Karpas-422 (cell line): ENCODE results near the gene LTBR. TPM values are rescaled to one million over a fixed set of nuclear protein-coding genes. Genes with fewer than 3 reads are reported as not detected.
"Not testable (repeated sequence)": the region's sequence is repeated elsewhere in the genome, so short reads cannot be mapped to it uniquely, and the experiment has no call there.

Experiments used
- DNase-seq: peaks from one replicate; pipeline ENCODE4 v3.0.0-alpha.2; 2015
- H2AFZ ChIP-seq: fragments of 200-600 bp; sonication (generic); 2 replicates; pipeline ENCODE4 v1.6.1; 2014; ENCODE audit warnings: antibody characterized with exemption, low read length, mixed read lengths
- H3K27ac ChIP-seq: fragments of 200-600 bp; sonication (generic); 2 replicates; pipeline ENCODE4 v1.5.1; 2014; ENCODE audit warnings: mild to moderate bottlenecking, low read length, moderate library complexity
- H3K27me3 ChIP-seq: fragments of 200-600 bp; sonication (generic); 2 replicates; pipeline ENCODE4 v1.6.1; 2014; ENCODE audit warnings: low read length, mixed read lengths
- H3K36me3 ChIP-seq: fragments of 200-600 bp; sonication (generic); 2 replicates; pipeline ENCODE4 v1.6.1; 2014; ENCODE audit warnings: low read length, mixed read lengths; ENCODE audit not compliant: insufficient read depth
- H3K4me1 ChIP-seq: fragments of 200-600 bp; sonication (generic); 2 replicates; pipeline ENCODE4 v1.6.1; 2014; ENCODE audit warnings: mild to moderate bottlenecking, low read length, mixed read lengths
- H3K4me2 ChIP-seq: fragments of 200-600 bp; sonication (generic); 2 replicates; pipeline ENCODE4 v1.6.1; 2014; ENCODE audit warnings: low read length, low read depth, mild to moderate bottlenecking; ENCODE audit not compliant: poor library complexity, severe bottlenecking
- H3K4me3 ChIP-seq: fragments of 200-600 bp; sonication (generic); 2 replicates; pipeline ENCODE4 v1.5.1; 2014; ENCODE audit warnings: mild to moderate bottlenecking, antibody characterized with exemption, low read length, mixed read lengths
- H3K79me2 ChIP-seq: fragments of 200-600 bp; sonication (generic); 2 replicates; pipeline ENCODE4 v1.6.1; 2014; ENCODE audit warnings: mild to moderate bottlenecking, low read length, mixed read lengths
- H3K9ac ChIP-seq: fragments of 200-600 bp; sonication (generic); 2 replicates; pipeline ENCODE4 v1.6.0; 2014; ENCODE audit warnings: low read length
- H3K9me2 ChIP-seq: fragments of 200-600 bp; sonication (generic), shearing (Covaris generic); replicated peaks from 2 replicates; pipeline ENCODE4 v1.6.0; 2014; ENCODE audit warnings: mild to moderate bottlenecking, low read length, moderate library complexity; ENCODE audit not compliant: insufficient read depth
- H3K9me3 ChIP-seq: fragments of 300-700, 200-600 bp; sonication (generic); 2 replicates; pipeline ENCODE4 v1.6.1; 2014; ENCODE audit warnings: low read length, mixed read lengths
- H4K20me1 ChIP-seq: fragments of 200-600 bp; sonication (generic); 2 replicates; pipeline ENCODE4 v1.6.1; 2014; ENCODE audit warnings: mild to moderate bottlenecking, antibody characterized with exemption, low read length, low read depth; ENCODE audit not compliant: insufficient read depth
- total RNA-seq: library from RNA; depleted of rRNA; stranded (reverse); fragments of >200 nt; shearing (Covaris generic); gene quantifications from 2 replicates; pipeline ENCODE4 v1.2.3, GENCODE V29; 2014; ENCODE audit warnings: low replicate concordance

The LTBR gene
- total RNA-seq, 1 experiment from 2014 or later = not detected

- not testable (repeated sequence) for H2AFZ ChIP-seq, H3K9ac ChIP-seq, H3K9me3 ChIP-seq, DNase-seq, H3K79me2 ChIP-seq, H3K9me2 ChIP-seq, H3K27ac ChIP-seq, H3K36me3 ChIP-seq, H4K20me1 ChIP-seq, H3K4me3 ChIP-seq, H3K27me3 ChIP-seq, H3K4me2 ChIP-seq
- peaks cover 23% of the 10 kb centered on the region for H3K4me1 ChIP-seq
These were observed 45.4 kb upstream of the LTBR start for GRCh38 chr12:6338536-6338935.

- H3K4me1 ChIP-seq = peaks cover 23% of the 10 kb centered on the region
These were observed 45.0 kb upstream of the LTBR start for GRCh38 chr12:6338955-6339354.

GRCh38 chr12:6340032-6340638, 43.8 kb upstream of the LTBR start:
- H3K27me3 ChIP-seq = no peaks in the 10 kb centered on the region
- peaks cover 22% of the 10 kb centered on the region for H3K4me1 ChIP-seq
- H2AFZ ChIP-seq = no peak overlapping the region
- H3K4me3 ChIP-seq = no peak overlapping the region
- DNase-seq = no peak
- no peak overlapping the region for H3K9ac ChIP-seq
- H3K27ac ChIP-seq = no peak overlapping the region
- no peaks in the 10 kb centered on the region for H3K9me2 ChIP-seq
- no peaks in the 10 kb centered on the region for H3K79me2 ChIP-seq
- H3K4me2 ChIP-seq = no peak overlapping the region
- H3K36me3 ChIP-seq = no peaks in the 10 kb centered on the region
- H4K20me1 ChIP-seq = no peaks in the 10 kb centered on the region; the same call in 1 of the 2 replicates
- no peaks in the 10 kb centered on the region for H3K9me3 ChIP-seq

More at GRCh38 chr12:6338955-6339354, 45.0 kb upstream of the LTBR start:
- DNase-seq = no peak
- no peaks in the 10 kb centered on the region for H3K27me3 ChIP-seq
- H4K20me1 ChIP-seq = no peaks in the 10 kb centered on the region; the same call in 1 of the 2 replicates
- no peaks in the 10 kb centered on the region for H3K9me3 ChIP-seq
- H3K4me3 ChIP-seq = no peak overlapping the region
- no peak overlapping the region for H3K27ac ChIP-seq
- H3K9me2 ChIP-seq = no peaks in the 10 kb centered on the region
- H2AFZ ChIP-seq = no peak overlapping the region
- no peaks in the 10 kb centered on the region for H3K36me3 ChIP-seq
- no peak overlapping the region for H3K9ac ChIP-seq
- H3K4me2 ChIP-seq = no peak overlapping the region
- H3K79me2 ChIP-seq = no peaks in the 10 kb centered on the region

- peaks cover 15% of the 10 kb centered on the region for H3K4me1 ChIP-seq
- H3K36me3 ChIP-seq = no peaks in the 10 kb centered on the region
- no peaks in the 10 kb centered on the region for H3K9me3 ChIP-seq
- no peaks in the 10 kb centered on the region for H3K79me2 ChIP-seq
- no peaks in the 10 kb centered on the region for H3K27me3 ChIP-seq
- H2AFZ ChIP-seq = no peak overlapping the region
- DNase-seq = no peak
- H3K9ac ChIP-seq = no peak overlapping the region
- H4K20me1 ChIP-seq = no peaks in the 10 kb centered on the region; the same call in 1 of the 2 replicates
- no peak overlapping the region for H3K4me3 ChIP-seq
- no peak overlapping the region for H3K27ac ChIP-seq
- no peaks in the 10 kb centered on the region for H3K9me2 ChIP-seq
- no peak overlapping the region for H3K4me2 ChIP-seq
These were observed 43.1 kb upstream of the LTBR start for GRCh38 chr12:6340745-6341416.

GRCh38 chr12:6341417-6342139, 42.4 kb upstream of the LTBR start, which contains the start of gene TNFRSF1A:
TNFRSF1A (minus strand) TSS chr12:6342076; CDS start chr12:6341814, 262 bp downstream.
- H3K9me2 ChIP-seq = no peaks in the 10 kb centered on the region
- H3K27me3 ChIP-seq = no peaks in the 10 kb centered on the region
- H3K79me2 ChIP-seq = no peaks in the 10 kb centered on the region
- H2AFZ ChIP-seq = no peak within 1 kb of the TSS
- H3K36me3 ChIP-seq = no peaks in the 10 kb centered on the region
- no peaks in the 10 kb centered on the region; the same call in 1 of the 2 replicates for H4K20me1 ChIP-seq
- peaks cover 8% of the 10 kb centered on the region for H3K4me1 ChIP-seq
- no peak within 1 kb of the TSS for H3K27ac ChIP-seq
- DNase-seq = no peak
- peak within 1 kb of the TSS; percentile 20 for H3K4me2 ChIP-seq
- H3K9ac ChIP-seq = no peak within 1 kb of the TSS
- no peak within 1 kb of the TSS for H3K4me3 ChIP-seq
- H3K9me3 ChIP-seq = no peaks in the 10 kb centered on the region

- Histone ChIP-seq H3K9me3 (no peaks in the 10 kb centered on the region), H4K20me1 (no peaks in the 10 kb centered on the region; the same call in 1 of the 2 replicates), H3K4me3 (no peak overlapping the region), H3K4me1 (peaks cover 5% of the 10 kb centered on the region), H2AFZ (no peak overlapping the region), H3K36me3 (no peaks in the 10 kb centered on the region), H3K9ac (no peak overlapping the region), H3K79me2 (no peaks in the 10 kb centered on the region), H3K27ac (no peak overlapping the region), H3K4me2 (no peak overlapping the region), H3K27me3 (no peaks in the 10 kb centered on the region), H3K9me2 (no peaks in the 10 kb centered on the region)
- DNase-seq = no peak
These were observed 41.6 kb upstream of the LTBR start for GRCh38 chr12:6342140-6342889.

- Histone ChIP-seq H3K27me3 (no peaks in the 10 kb centered on the region), H3K4me3 (no peak overlapping the region), H3K27ac (no peak overlapping the region), H3K4me1 (peaks cover 5% of the 10 kb centered on the region), H3K4me2 (no peak overlapping the region), H3K9ac (no peak overlapping the region), H2AFZ (no peak overlapping the region), H3K9me2 (no peaks in the 10 kb centered on the region), H4K20me1 (no peaks in the 10 kb centered on the region; the same call in 1 of the 2 replicates), H3K9me3 (no peaks in the 10 kb centered on the region), H3K36me3 (no peaks in the 10 kb centered on the region), H3K79me2 (no peaks in the 10 kb centered on the region)
- DNase-seq = no peak
These were observed 40.4 kb upstream of the LTBR start for GRCh38 chr12:6343518-6343917.
